Fibroblast of upper back skin (primary cell): ENCODE results near the gene ROR1.
"Not testable (repeated sequence)": the region's sequence is repeated elsewhere in the genome, so short reads cannot be mapped to it uniquely, and the experiment has no call there.

Experiments
- DNase-seq: peaks from one replicate; pipeline ENCODE4 v3.0.0-alpha.2; 2013

The ROR1 gene

DNA sequence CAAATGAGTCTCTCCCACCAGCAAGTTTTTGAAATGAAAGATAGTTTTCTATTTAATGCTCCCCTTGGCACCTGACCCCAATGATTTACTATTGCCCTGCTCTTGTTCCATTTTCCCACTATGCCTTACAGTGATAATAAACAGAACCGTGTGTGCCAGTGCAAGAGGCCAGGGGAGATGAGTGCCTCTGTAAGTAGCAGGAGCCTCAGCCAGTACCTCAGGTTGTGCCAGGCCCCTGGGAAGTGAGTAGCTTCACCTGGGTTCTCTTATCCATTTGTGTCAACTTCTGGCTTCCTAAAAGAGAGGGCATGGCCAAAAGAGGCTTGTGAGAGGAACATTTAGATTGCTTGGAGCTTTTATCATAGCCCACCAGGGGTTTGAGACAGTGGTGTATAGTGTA lies 3.4 kb upstream of the ROR1 start:
- no peak for DNase-seq

DNA sequence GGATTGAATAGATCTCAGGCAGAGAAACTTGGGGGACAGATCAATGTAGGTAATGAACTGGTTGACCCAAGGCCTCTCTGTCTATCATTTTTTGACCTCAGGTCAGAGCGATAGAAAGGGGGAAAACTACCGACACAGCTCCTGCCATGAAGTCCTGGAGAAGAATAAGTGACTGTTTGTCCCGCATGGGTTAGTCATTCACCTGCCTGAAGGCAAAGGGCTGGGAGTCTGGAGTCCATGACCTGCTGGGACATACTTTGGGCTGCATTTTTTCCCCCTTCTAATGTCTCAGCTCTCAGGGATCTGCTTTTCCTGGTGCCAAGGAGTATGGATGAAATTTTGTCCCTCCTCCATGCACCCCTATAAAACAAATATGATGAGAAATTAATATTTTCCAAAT lies 1.6 kb upstream of the ROR1 start:
- DNase-seq, result no peak

DNA sequence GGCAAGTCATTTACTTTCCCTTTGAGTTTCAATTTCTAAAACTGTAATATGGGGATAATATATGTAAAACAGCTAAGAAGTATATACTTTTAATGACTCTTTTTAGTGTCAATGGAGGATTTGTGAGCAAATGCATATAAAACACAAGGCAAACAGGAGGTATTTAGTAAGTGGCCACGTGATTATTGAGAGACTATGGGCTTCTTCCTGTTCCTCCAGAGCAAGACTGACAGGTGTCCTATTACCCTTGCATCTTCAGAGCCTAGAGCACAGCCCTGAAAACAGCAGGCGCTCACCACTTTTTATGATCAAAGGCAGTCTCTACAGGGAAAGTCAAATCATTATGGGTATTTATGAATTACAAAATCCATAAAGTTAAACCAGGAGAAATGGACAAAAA lies 941 bp upstream of the ROR1 start:
- DNase-seq, result no peak

DNA sequence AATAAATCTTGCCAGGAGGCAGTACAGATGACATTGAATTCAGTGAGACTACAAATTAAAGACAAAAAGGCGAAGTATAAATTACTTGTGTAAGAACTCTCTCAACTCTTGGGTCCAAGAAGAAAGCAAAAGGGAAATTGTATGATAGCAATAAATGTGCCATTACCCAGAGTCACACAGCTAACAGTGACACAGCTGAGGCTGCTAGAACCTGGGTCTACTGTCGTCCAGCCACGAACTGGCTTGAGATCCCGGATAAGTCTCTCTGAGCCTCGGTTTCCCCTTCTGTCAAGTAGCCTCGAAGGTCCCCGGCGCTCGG lies 362 bp upstream of the ROR1 start:
- DNase-seq, result no peak

DNA sequence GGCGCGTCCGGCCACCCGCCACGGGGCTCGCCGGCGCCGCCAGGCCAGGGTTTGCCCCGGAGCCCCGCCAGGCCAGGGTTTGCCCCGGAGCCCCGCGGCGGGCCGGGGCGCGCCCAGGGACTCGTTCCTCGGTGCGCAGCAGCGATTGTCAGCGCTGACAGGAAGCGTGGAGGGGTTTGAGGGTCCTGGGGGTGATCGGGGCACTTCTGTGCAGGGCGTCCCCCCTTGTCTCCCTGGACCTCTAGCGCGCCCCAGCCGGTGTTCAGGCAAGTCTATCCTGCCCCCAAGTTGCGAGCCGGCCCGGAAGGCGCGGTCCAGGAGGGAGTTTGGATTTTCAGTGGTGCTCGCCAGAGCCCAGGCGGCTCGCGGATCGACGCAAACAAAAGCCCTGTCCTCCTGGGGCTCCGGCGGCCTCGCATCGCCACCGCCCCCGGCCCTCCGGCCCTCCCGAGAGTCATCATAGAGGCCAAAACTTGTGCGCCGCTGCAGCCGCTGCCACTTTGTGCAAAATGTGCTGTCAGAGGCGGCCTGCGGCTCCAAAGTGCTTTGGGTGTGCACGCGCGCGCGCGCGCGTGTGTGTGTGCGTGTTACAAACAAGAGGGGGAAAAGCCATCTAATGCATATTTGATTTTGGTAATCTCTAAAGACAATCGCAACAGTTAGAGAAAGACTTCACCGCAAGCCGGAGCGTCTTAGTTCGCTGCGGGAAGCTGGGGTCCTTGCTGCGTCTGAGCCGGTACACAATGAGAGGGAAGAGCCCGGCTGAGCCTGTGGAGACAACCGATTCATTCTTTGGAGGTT lies 1.0 kb downstream of the ROR1 start:
- DNase-seq, result peak; percentile 10

DNA sequence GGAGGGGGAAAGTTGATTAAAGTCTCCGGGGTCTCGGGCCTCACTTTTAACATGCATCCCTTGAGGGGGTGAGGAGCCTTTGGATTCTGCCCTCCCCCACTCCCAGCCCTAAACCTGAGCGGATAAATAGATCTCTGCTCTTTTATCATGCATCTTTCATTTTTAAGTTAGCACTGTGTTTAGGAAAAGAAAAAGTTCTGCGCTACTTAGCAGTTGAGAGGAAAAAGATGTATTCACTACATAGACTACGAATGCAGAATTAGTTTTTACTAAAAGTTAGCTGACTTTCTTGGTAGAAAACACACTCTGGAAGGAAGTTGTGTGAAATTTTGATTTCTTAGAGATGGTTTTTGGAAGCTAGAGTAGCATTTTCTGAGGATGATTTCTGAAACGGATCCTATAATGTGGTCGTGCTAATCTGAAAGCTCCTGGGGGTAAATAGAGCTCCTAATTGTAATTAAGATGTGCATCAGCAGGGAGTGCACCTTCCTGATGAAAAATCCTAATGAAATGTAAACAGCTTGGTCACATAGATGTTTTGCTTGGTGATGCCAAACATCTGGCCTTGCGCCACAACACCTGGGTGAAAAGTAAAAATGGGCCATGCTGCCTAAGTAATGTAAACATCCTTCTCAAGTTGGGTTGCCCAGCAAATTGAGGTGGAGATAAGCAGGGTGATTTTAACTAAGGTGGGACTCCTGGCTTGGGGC lies 1.8 kb downstream of the ROR1 start:
- DNase-seq, result no peak

DNA sequence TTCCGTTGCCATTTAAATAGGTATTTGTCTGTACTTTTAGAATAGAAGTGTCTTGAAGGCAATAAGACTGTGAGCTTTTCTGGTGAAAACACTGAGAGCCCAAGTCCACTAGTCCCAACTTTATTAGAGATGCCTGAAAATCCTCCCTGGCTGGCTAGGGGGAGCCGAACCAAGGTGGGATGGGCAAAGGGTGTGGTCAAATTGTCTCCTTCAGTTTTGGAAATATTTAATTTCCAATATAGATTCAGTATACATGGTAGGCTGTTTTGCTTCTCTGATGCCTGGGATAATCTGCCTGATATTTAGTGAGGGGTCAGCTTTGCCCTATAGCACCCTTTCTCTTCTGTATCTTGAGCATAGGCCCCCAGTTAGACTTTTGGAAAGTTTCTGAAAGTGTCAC lies 3.5 kb downstream of the ROR1 start:
- DNase-seq, result no peak

DNA sequence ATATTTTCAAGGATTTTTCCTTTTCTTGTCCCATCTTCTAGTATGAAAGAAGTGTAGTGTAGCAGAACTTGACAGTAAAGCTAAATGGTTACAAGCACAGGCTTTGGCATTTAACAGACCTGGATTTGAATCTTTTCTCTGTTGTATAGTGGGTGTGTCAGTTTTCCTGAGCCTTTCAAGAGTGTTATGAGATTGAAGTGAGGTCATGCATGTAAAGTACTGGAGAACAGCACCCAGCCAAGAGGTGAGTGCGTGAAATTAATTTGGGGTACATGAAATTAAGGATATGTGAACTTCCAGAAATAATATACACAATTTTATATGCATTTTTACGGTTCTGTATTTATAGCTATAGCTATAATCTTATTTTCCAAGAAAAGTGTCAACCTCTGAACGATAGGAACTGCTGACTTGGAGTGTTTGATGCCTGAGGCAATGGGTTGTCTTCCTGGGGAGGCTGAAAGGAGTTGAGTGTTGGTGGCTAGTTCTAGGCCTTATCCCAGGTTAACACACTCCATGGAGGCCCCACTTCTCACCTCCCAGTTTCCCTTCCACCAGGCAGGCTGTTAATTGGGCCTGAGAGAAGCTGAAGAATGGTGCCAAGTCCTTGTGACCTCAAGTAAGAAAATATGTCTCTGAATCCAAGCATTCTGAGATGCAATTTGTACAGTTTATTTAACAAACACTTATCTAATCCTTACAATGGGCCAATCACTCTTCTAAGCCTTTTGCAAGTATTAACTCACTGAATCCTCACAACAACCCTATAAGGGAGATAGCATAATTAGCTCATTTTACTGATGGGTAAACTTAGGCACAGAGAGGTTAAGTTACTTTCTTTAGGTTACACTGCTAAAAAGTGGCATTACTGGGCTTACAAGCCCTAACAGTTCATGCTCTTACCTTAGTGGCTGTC lies 4.4 kb downstream of the ROR1 start:
- DNase-seq, result no peak

DNA sequence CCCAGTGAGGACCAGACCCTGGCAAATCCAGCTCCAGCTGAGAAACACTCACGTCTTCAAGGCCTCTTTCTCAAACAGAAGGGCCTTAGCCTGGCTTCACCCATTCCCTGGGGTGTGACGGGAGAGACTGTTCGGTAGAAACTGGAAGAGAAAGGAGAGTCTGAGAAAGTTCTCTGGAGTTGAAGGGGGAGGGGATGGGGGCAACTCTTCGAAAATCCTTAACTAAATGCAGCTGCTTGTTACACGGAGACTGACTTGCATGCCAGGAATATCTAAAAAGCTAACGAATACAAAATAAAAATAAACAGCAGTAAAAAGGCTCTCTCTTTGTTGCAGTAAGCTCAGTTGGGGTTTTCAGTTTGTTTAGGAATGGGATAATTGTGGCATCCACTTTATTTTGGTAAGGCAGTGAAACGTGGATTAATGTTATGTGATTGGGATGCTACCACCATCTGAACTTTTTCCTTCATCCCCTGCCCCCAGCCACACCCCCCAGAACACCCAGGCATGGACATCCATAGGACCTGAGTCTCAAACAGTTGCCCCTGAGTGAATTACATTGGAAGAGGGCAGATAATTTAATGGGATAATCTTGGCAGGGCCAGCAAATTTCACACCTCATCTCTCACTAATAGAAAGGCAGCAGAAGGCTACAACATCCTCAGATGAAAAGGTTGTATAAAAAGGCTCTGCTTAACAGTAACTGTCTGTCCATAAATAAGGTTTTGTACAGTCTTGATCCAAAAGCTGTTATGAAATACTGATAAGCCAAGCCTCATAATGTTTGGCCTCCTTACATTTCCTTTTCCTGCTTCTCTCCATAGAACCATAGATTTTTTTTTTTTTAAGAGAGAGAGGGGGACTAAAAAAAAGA lies 5.8 kb downstream of the ROR1 start:
- DNase-seq, result peak; percentile 8

DNA sequence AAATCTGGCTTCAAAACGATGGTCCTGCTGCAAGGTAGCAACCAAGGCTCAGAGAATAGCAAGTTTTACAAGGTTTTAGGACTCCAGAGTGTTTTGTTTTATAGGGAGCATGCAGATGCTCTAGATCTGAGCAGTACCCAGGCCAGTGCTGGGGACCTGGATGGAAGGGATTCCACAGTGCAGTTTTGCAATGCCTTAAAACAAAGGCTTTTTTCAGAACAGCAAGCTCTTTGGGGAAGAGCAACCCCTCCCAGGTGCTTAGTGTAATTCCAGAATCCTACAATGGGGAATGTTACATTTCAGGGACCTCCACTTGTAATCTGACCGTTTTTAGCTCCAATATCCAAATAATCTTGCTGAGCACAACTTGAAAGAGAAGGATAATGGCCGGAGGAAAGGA lies 6.7 kb downstream of the ROR1 start:
- DNase-seq, result no peak

DNA sequence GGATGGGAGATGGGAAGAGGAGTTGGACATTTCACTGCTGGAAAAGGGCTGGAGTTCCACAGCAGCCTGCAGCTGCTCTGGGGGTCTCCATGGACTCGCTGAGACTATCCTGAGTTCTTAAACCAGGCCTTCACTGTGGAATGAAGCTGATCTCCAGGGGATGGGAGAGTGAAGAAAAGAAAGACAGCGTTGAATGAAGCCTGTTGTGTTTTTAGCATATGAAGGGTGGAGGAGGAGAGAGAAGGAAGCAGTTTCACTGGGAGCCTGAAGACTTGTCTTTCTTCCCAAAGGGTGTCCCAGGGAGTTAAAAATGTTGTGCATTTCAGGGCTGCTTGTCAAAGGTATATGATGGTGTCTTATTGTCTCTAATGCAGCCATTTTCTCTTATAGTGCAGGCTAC lies 9.2 kb downstream of the ROR1 start:
- DNase-seq, result no peak

DNA sequence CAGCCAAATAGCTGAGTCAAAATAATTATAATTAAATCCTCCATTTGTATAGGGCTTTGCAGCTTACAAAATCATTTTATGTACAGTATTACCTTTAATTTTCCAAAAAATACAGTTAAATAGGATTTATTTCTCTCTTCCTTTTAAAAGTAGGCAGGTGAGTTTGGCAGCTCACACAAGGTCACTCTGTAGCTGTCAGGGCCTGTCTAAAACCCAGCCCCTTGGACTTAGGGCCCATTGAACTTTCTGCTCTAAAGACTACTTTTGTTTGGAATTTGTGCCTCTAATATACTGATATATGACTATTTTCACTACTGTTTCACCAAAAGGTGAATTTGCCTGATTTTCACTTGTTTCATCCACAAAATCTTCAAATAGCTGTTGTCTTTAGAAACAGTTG lies 10.3 kb downstream of the ROR1 start:
- DNase-seq, result no peak

DNA sequence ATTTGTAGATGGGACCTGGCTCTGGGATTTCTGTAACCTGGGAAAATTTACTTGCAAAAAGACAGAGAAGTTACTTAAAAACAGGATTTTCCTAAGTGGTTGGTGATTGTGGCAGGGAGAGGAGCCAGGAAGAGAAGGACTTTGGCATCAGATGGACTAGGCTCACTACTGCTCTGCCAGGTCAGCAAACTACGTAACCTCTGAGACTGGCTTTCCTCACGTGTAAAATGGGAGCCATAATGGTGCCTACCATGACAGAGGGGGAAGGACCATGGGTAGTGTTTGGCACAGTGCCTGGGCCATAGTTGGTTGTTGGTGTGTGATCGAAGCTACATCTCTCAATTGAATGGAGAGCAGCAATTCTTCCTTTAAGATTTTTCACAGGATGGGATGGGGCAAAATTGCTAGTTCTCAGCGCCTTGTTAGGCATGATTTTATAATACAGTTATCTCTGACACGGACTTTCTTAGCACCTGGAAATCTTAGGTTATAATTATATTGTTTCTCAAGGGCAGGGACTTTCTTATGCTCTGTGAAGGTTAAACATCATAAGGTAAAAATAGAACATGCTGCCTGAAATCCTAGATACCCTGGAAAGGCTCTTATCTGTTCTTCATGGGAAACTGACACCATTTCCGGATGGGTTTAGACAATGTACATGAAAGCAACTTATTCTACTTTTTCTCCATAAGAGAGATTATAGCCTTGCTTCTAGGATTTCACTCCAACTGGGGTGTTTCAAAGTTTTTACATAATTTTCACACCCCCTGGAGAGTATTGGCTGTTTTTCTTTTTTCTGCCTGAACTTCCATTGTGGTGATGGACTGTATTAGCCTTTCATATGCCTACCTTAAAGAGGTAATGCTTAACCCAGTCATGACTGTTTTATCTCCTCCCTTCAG lies 10.9 kb downstream of the ROR1 start:
- no peak for DNase-seq

DNA sequence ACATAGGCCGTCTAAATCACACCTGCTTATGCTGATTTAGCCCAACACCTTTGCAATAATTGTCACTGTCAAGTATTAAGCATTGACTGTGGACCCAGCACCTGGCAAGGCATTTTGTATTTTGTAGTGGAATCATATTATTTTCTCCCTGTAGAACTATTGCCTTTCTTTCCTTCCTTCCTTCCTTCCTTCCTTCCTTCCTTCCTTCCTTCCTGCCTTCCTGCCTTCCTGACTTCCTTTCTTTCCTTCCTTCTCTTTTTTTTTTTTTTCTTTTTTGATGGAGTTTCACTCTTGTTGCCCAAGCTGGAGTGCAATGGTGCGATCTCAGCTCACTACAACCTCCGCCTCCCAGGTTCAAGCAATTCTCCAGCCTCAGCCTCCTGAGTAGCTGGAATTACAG lies 13.5 kb downstream of the ROR1 start:
- not testable (repeated sequence) for DNase-seq

DNA sequence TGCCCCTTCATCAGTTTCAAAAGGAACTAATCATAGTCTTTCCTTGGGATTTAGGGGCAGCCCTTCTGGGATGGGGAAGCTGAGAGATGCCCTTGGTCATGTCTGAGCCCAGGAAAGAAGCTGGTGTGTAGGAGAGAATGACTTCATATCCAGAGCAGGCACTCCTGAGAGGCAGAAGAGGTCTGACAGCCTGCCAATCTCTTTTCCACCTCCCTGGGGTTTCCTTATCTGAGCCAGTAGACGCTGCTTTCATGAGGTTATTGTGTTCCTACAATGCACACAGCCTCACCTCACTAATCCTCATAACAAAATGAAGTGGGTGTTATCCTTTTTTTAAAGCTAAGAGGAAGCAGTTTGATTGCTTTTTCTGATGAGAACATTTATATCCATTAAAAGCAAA lies 14.1 kb downstream of the ROR1 start:
- DNase-seq, result no peak

DNA sequence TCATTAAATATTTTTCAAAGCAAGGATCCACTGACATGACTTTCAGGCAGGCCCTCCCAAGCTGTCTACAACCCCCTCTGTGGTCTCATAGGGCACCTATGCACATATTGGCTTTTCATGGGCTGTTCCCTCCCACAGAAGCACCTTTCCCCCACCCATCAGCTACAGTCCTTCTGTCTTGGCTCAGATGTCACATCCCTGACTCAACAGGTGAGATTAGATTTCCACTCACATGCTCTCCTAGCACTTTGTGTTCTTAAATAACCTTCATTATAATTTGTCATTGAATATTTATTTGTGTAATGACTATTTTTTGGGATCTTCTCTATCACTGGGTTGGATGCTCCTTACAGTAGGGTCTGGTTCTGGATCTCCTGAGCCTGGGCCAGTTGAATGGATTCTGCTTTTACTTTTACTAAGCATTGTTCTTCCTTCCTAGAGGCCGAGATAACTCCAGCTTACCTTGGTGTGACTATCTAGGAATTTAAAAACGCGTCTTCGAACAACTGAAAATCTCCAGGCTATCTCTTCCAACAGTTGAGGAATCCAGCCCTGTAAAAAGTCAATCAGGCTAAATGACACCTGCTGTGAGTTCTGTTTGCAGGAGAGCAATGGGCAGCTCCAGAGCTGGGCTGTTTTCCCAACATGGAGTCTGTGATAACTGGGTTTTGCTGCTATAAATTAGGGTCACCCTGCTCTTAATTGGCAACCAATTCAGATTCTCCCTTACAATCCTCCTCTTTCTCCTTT lies 16.2 kb downstream of the ROR1 start:
- no peak for DNase-seq

DNA sequence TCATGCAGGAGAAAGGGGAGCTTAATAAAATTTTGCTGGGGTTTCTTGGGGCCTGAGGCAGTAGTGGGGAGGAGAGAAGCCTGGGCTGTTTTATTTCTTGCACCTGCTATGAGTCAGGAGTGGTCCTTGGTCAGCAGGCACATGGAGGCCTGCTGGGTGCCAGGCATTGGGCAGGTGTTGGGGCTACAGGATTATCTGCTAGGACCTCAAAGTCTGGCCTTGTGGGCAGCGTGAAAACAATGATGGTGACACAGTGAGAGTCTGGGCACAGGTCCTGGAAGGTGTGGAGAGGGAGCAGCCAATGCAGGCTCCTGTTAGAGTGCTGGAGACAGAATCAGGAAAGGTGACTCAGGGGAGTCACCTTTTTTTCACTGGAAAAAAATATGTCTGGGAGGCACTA lies 17.2 kb downstream of the ROR1 start:
- no peak for DNase-seq

DNA sequence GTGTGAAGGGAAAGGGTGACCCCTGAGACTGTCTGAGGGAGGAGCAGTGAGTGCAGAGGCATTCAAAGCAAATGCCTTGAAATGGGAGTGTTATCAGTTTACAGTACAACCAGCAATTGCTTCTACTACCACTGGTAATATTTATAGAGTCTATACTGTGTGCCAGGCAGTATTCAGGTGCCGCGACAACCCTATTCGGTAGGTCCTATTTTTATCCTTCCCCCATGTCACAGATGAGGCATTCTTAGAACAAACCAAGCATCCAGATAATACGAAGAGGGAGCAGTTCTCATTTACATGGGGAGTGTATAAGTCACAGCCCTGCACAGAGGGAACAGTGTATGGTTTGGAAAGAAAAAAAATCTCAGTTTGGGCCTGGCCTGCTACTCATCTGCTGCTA lies 18.3 kb downstream of the ROR1 start:
- DNase-seq, result no peak

DNA sequence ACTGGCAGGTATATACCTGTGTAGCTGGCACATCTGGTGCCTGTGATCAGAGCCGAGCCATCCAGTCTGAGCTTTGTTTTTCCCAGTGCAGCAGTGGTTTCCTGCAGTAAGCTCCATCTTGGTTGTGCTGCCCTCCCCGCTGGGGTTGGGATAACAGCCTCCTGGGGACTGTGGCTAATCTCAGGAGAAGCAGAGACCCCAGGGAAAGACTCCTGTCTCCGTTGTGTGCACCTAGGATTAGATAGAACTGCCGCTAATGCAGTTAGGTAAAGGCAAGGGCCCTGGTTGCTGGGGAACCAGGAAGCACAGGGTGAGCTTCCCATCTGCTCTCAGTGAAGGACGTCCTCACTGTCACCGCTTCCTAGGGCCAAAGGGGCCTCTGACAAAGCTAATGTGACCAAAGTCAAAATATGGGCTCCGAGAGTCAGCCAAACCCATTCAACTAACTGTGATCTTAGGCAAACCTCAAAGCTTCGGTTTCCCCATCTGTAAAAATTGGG lies 20.0 kb downstream of the ROR1 start:
- DNase-seq, result no peak

DNA sequence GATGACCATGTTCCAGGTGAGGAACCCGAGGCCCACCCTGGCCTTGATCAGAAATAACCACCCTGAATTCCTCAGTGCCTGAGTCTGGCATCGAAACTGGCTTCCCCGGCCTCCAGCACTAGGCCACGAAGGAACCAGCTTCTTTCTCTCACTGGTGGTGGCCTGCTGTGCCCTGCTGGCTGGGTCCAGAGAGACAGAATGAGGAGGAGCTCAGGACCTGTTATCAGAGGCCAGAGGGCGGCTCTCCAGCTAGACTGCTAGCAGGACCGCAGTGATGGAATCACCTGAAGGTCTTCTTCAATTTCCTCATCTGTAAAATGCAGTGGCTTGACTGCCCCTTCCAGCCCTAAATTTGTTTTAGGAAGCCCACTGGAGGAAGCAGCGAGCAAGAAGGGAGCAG lies 20.5 kb downstream of the ROR1 start:
- DNase-seq, result no peak

DNA sequence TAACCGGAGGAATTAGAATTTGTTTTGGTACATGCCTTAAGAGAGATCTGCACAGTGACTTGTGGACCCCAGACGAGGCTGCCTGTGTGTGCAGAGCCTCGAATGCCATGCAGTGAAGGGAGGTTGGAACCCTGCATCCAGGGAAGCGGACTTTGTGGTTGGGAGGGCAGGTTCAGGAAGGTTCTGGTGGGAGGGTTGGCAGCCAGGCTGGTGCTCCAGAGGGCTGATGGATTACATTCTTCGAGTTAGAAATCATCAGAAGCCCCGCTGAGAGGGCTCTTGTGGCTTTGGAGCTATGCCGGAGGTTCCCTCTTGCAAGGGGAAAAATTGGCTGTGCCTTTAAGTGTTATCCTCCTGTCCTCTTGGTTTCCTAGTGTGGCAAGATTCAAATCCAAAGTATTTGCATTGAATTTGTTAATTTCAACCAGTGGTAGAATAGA lies 21.1 kb downstream of the ROR1 start:
- DNase-seq, result peak; percentile 84
